Stimulated activated CD8-positive, alpha-beta memory T cell treated with anti-CD3 and anti-CD28 coated beads, Interleukin-12 subunit alpha, Interleukin-12 subunit beta, amount 100 ng/mL, for 1 hour (primary cell): ENCODE measurements around the gene NUDT8.
"Not testable (repeated sequence)": the region's sequence is repeated elsewhere in the genome, so short reads cannot be mapped to it uniquely, and the experiment has no call there.

Experiments
- DNase-seq: peaks from one replicate; pipeline ENCODE4 v3.0.0-alpha.2; 2020; ENCODE audit warnings: low read depth

The NUDT8 gene

DNA sequence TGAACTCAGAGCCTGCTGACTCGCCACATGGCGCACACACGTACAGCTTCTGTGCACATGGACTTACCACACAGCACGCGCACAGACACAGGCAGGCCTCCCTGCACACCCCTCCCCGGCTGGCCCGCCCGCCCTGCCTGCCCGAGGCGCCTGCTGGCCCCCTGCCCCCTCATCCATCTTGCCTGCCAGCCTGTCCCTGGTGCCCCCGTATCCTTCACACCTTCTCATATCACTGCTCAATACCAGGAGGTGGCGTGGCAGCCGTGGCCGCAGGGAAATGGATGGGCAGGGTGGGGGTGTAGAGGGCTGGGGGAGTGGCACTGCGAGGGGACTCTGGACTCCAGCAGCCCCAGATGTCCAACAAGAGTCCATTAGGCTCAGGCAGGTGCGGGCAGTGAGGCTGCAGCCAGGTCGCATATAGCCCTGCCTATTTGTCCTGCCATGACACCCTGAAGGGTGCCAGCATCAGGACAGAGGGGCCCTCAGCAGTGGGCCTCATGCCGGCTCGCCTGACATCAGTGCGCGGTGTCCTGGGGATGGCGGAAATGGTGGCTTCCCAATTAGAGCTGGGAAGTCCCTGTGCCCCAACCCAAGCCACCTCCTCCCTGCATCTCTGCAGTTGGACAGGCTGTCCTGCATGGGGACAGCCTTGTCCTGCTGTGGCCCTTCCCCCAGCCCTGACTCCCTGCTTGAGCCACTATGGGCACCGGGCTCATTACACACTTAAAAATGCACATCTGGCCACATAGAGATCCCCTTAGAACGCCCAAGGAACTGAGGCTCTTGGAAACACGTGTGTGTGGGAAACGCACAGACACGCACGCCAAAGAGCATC is 11.8 kb upstream of the NUDT8 start:
- no peak for DNase-seq

DNA sequence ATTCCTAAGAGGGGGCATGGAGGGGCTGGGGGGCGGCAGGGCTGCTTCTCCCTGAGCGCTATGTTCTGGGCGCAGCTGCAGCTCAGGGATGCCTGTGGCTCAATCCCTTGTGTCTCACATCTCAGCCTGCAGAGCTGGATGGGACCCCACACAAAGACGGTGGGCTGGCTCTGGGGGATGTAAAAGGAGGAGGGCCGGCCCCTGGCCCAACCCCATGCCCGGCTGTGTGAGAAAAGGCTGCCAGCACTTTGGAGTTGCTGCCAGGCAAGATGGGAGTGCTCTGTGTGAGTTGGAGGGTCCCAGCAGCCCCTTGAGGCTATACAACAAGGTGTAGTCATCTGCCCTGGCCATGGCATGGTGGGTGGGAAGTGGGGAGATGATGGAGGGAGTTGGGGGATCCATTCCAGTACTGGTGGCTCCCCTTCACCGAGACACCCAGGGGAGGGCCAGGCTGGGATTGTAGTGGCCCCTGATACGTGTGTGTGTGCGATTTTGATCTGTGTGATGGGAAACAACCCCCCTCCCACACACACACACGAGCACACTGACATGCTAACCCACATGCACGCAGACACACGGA is 11.1 kb upstream of the NUDT8 start:
- no peak for DNase-seq

DNA sequence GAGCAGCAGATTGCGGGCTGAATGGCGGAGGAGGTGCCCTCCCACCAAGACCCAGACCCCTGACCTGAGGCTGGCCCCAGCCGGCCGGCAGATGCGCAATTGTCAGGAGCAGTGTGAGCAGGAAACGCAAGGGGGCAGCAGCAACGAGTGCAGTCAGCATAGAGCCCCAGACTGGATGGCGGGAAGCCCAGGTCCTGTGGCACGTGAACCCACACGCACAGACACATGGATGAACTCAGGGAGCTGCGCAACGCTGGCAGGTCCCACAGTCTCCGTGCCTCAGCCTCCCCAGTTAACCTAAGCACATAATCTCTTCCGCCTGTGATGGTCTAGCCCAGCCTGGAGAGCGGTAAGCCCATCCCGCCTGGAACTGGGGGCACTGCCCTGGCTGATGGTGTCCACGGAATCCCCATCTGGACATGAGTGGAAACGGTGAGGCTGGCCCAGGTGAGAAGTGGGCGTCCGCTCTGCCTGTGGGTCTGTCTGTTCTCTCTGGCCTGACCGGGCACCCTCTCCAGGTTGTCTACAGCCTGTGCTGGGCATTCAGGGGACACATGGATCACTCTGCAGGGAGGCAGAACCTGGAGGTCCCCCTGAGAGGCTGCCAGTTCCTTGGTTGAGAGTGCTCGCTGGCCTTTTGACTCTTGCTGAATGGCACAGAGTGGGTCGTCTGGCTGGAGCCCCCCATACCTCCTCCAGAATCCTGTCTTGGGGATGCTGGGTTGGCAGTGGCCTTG is 10.5 kb upstream of the NUDT8 start:
- peak; percentile 33 for DNase-seq

DNA sequence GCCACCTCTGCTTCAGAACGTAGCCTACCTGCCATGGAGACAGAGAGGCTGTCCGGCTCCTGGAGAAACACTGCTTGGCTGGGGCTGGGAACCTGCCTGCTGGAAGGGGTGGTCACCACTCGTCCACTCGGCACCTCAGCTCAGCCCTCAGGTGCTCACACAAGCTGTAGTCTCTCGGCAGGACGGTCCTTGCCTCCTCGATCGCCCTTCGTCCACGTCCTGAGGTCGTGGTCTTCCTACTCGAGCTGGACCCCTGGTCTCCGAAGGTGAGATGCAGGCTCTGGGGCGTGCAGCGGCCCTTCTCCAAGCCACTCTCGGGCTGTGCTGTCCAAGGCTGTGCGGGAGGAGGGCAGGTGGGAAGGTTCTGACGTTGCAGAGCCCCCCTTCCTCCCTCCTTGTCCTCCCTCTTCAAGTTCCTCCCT is 9.7 kb upstream of the NUDT8 start, which contains the start of gene TBX10:
Gene TBX10 (minus strand): TSS at position 326 of the 422 bp plus-strand sequence. CDS start 291 bp downstream, at position 35.
- DNase-seq = no peak

GRCh38 chr11:67638535-67639437 is 9.0 kb upstream of the NUDT8 start:
- no peak for DNase-seq

DNA sequence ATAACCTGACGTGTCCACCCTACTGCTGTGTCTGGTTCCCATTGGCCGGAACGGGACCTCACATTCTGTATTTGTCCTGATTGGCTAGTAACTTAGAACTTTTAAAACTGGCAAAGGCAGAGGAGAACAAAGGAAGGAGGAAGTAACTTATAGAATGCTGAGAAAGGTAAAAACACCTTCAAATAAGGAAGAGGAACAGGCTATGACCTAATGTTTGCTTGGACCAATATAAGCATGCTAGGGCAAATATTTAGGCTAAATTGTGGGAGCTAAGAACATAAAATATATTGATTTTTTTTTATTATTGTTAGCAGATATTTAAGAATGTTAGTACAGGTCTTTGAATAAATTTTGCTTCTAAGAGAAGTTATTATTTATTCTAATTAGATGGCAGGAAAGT is 7.7 kb upstream of the NUDT8 start:
- not testable (repeated sequence) for DNase-seq

GRCh38 chr11:67636962-67637361 is 7.2 kb upstream of the NUDT8 start:
- DNase-seq = no peak

- DNase-seq = no peak
Observed at GRCh38 chr11:67635231-67635521, 5.4 kb upstream of the NUDT8 start.

- DNase-seq = no peak
Observed at GRCh38 chr11:67634366-67635230, 4.9 kb upstream of the NUDT8 start.

- DNase-seq = no peak
Observed at GRCh38 chr11:67633758-67634365, 4.1 kb upstream of the NUDT8 start.

DNA sequence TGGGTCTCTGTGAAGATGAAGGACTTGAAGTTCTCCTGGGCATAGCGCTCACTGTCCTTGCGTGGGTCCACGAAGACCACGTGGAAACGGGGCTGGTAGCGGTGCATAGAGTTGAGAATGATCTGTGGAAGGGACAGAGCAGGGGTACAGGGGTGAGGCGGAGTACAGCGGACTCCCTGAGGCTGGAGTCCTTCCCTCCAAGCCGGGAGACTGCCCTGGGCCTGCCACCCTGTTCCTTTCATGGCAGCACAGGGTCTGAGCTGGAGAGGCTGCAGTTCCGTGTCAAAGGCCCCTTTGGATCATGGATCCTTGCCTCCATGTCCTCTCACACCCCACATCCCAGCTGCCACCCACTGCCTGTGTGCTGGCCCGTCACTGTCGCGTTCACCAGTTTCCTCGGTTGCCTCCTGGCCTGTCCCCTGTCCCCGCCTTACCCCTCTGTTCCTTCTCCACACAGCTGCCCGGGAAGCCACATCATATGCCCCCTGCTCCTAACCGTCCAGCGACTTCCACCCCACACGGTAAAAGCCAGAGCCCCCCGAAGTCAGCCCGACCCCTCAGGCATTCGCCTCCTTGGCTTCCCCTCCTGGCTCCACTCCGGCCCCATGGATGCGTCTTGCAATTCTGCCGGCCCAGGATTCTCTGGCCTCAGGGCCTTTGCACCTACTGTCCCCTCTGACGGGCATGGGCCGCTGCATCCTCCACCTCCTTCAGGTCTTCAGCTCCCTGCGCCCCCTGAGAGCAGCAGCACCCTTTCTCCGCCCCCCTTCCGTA is 3.4 kb upstream of the NUDT8 start:
- DNase-seq = no peak

- DNase-seq = no peak
Observed at GRCh38 chr11:67632175-67632981, 2.6 kb upstream of the NUDT8 start.

GRCh38 chr11:67631853-67632174 is 2.1 kb upstream of the NUDT8 start:
- no peak for DNase-seq

DNA sequence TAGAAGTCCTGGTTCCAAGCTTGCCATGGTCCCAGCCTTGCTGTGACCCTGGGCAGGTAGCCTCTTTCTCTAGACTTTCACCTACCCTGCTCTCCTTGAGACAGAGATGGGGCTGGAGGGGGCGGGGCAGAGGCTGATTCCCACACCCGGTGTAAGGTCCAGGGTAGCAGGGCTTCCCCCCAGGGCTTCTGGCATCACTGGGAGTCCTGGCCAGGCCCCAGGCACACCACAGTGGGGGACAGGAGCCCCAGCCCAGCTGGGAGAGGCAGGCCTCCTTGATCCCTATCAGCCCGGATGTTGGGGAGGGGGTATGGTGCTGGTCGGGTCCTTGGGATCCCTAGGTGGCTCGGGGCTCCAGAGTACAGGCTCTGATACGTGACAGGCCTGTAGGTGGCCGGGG is 1.7 kb upstream of the NUDT8 start:
- no peak for DNase-seq

GRCh38 chr11:67630943-67631331 is 1.2 kb upstream of the NUDT8 start:
- DNase-seq = no peak

DNA sequence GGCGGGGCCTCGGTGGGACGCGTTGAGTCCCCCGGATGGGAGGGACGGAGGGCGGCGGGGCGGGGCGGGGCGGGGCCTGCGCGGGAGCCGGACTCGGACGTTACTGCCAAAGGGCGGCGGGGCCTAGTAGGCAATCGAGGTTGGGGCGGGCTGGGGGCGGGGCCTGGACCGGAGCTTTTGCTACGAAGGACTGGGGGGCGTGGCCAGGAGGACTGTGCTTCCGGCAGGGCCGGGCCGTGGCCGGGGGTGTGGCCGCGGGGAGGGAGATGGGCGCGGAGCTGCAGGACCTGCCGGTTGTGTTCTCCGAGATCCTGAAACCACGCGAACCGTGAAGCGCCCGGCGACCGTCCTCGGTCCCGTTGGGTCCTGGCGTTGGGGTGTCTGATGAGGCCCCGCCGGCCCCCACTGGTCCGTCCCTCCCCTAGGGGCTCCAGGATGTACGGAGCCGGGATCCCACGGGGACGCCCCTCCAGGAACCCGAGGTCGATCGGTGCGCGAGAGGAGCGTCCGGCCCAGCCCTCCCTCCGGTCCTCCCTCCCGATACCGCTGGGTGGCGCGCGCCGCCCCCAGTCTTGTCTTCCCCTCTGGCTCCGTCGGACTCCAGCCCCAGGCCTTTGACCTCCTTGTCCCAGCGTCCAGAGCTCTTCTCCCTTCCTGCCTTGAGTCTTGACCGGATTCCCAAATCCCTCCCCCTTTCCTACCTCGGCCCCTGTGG is 648 bp upstream of the NUDT8 start:
- DNase-seq = peak; percentile 93

DNA sequence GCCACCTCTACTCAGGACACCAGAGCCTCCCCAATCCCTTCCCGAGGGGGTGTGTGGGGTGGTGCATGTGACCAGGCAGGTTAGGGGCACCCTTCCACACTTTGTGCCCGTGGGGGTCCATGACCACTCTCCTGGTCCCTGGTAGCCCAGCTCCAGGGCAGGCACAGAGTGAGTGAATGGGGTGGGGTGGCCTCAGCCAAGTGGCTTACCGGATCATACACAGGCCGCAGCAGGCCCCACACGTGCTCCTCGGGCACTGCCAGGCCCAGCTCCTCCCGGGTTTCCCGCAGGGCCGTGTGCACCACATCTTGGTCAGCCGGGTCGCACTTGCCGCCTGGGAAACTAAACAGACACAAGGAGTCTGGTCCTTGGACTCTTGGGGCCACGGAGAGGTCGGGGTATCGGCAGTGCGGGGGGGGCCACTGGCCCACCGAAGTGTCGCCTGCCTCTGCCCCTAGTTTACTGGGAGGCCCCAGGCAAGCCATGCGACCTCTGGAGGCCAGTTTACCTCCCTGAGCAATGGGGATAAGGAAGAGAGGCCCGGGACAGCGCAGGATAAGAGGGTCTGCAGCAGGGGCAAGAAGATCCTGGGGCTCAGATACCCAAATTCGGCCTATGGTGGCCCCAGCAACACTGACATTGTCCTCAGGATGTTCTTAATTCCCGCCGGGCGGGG is 889 bp downstream of the NUDT8 start:
- no peak for DNase-seq
